GM12873 (cell line): ENCODE measurements around the gene MAP2K6.

Experiments used
- CTCF ChIP-seq: IDR thresholded peaks from 2 replicates; pipeline ENCODE4 v1.5.1; 2012; ENCODE audit warnings: low read depth, mild to moderate bottlenecking, moderate library complexity, low read length, control low read depth; ENCODE audit not compliant: insufficient read depth; ENCODE audit errors: missing control alignments

The MAP2K6 gene

GRCh38 chr17:69597898-69598692 is 183.6 kb downstream of the MAP2K6 start:
- no peak for TF ChIP-seq CTCF

DNA sequence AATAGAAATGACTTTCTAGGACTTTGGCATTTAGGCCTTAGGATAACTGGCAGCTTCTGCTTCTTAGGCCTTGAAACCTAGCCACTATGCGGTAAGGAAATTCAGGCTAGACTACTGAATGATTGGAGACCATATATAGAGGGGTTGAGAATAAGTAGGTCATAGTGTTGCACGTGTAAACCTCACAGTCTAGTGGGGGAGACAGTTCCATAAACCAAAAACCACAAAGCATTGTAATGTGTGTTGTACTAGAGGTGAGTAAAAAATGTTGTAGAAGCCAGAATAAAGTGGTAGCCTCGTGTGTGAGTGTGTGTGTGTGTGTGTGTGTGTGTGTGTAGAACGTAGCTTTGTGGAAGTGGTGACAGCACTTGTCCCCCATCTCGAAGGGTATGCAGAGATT is 188.5 kb downstream of the MAP2K6 start:
- no peak for TF ChIP-seq CTCF
